ENCODE measurements around the gene TESPA1.

The TESPA1 gene

DNA sequence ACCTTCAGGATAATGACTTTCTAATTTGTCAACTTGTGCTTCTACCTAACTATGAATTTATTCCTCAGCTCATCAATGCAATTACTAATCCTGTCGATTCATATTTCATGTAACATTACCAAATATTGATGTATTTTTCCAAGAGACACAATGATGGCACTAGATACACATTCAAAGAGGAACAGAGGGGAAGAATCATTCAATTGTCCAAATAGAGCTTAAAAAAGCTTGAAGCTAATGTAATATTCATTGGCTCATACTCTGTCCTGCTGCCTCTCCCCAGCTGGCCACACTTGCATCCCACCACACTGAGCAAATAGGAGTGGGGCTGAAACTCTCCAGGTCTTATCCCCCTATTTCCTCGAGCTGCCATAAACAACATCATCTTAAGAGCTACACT lies 9.3 kb downstream of the TESPA1 start:
- H3K4me3 ChIP-seq (ENCODE audit: low read depth, low read length), result no peak overlapping the region
- no peak overlapping the region for H3K27ac ChIP-seq (ENCODE audit: extremely low read depth, low read depth, low read length)
- no peaks in the 10 kb centered on the region for H3K36me3 ChIP-seq (ENCODE audit: control insufficient read depth in 2 of 2, insufficient read depth in 1 of 2, low read length in 2 of 2)
- no peaks in the 10 kb centered on the region for H3K4me1 ChIP-seq (ENCODE audit: control insufficient read depth, insufficient read depth, low read length)
- CTCF ChIA-PET, result interaction anchor here (0.5 to 1.3 kb wide), 3 partner anchors 18 to 379 kb away, joined by 3 to 5 read pairs (median 3); no protein-coding TSS in a partner anchor
- POLR2A ChIA-PET, result no interaction called here
- TF ChIP-seq ZNF214 (tag by site-specific recombination; IDR thresholded peaks at IDR 0.05; ENCODE audit: borderline replicate concordance), result no peak
- TF ChIP-seq ZNF416 (tag by site-specific recombination; IDR thresholded peaks at IDR 0.05), result no peak
- TF ChIP-seq ZBTB8A (tag by site-specific recombination; IDR thresholded peaks at IDR 0.05), result no peak
- TF ChIP-seq, protein P1, sequence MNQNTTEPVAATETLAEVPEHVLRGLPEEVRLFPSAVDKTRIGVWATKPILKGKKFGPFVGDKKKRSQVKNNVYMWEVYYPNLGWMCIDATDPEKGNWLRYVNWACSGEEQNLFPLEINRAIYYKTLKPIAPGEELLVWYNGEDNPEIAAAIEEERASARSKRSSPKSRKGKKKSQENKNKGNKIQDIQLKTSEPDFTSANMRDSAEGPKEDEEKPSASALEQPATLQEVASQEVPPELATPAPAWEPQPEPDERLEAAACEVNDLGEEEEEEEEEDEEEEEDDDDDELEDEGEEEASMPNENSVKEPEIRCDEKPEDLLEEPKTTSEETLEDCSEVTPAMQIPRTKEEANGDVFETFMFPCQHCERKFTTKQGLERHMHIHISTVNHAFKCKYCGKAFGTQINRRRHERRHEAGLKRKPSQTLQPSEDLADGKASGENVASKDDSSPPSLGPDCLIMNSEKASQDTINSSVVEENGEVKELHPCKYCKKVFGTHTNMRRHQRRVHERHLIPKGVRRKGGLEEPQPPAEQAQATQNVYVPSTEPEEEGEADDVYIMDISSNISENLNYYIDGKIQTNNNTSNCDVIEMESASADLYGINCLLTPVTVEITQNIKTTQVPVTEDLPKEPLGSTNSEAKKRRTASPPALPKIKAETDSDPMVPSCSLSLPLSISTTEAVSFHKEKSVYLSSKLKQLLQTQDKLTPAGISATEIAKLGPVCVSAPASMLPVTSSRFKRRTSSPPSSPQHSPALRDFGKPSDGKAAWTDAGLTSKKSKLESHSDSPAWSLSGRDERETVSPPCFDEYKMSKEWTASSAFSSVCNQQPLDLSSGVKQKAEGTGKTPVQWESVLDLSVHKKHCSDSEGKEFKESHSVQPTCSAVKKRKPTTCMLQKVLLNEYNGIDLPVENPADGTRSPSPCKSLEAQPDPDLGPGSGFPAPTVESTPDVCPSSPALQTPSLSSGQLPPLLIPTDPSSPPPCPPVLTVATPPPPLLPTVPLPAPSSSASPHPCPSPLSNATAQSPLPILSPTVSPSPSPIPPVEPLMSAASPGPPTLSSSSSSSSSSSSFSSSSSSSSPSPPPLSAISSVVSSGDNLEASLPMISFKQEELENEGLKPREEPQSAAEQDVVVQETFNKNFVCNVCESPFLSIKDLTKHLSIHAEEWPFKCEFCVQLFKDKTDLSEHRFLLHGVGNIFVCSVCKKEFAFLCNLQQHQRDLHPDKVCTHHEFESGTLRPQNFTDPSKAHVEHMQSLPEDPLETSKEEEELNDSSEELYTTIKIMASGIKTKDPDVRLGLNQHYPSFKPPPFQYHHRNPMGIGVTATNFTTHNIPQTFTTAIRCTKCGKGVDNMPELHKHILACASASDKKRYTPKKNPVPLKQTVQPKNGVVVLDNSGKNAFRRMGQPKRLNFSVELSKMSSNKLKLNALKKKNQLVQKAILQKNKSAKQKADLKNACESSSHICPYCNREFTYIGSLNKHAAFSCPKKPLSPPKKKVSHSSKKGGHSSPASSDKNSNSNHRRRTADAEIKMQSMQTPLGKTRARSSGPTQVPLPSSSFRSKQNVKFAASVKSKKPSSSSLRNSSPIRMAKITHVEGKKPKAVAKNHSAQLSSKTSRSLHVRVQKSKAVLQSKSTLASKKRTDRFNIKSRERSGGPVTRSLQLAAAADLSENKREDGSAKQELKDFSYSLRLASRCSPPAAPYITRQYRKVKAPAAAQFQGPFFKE (tag by site-specific recombination; IDR thresholded peaks at IDR 0.05; ENCODE audit: borderline replicate concordance), result no peak
- H3K9me3 ChIP-seq (ENCODE audit: control insufficient read depth, insufficient read depth, low read depth, low read length), result no peaks in the 10 kb centered on the region

DNA sequence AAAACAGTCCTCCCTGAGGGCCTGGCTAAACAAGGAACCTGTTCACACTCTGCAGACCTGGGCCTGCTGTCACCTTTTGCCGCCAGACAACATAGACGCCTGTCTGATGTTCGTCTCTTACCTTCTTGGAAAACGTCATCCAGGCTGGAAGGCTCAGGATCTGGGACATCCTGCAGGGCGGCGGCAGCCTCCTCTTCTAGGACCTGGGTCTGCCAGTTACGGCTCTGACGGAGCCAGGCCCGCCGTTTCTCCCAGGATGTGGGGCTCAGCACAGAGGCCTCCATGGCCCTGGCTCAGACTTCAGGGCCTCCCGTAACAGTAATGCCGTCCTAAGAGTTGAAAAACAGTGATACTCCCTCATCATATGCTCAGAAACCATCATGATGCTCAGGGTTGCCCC lies 10.3 kb downstream of the TESPA1 start:
- POLR2A ChIA-PET, result no interaction called here
- H3K4me3 ChIP-seq (ENCODE audit: low read depth, low read length), result no peak overlapping the region
- no peak overlapping the region for H3K27ac ChIP-seq (ENCODE audit: extremely low read depth, low read depth, low read length)
- no peaks in the 10 kb centered on the region for H3K9me3 ChIP-seq (ENCODE audit: control insufficient read depth, insufficient read depth, low read depth, low read length)
- H3K36me3 ChIP-seq (ENCODE audit: control insufficient read depth in 2 of 2, insufficient read depth in 1 of 2, low read length in 2 of 2), result no peaks in the 10 kb centered on the region
- CTCF ChIA-PET, result interaction anchor here (0.6 to 1.5 kb wide), 5 partner anchors 16 to 225 kb away, joined by 3 to 7 read pairs (median 4); no protein-coding TSS in a partner anchor
- H3K4me1 ChIP-seq (ENCODE audit: control insufficient read depth, insufficient read depth, low read length), result no peaks in the 10 kb centered on the region
- TF ChIP-seq, protein P2, sequence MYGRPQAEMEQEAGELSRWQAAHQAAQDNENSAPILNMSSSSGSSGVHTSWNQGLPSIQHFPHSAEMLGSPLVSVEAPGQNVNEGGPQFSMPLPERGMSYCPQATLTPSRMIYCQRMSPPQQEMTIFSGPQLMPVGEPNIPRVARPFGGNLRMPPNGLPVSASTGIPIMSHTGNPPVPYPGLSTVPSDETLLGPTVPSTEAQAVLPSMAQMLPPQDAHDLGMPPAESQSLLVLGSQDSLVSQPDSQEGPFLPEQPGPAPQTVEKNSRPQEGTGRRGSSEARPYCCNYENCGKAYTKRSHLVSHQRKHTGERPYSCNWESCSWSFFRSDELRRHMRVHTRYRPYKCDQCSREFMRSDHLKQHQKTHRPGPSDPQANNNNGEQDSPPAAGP (tag by site-specific recombination; IDR thresholded peaks at IDR 0.05), result no peak
- TF ChIP-seq ZNF138 (tag by site-specific recombination; IDR thresholded peaks at IDR 0.05; ENCODE audit: borderline replicate concordance) (no peak), ZNF433 (tag by site-specific recombination; IDR thresholded peaks at IDR 0.05; ENCODE audit: low read depth) (no peak), GLIS2 (tag by site-specific recombination; IDR thresholded peaks at IDR 0.05) (no peak), ZNF600 (tag by site-specific recombination; IDR thresholded peaks at IDR 0.05) (no peak), ZNF274 (IDR thresholded peaks at IDR 0.05; ENCODE audit: low read length) (no peak), ZNF274 (tag by site-specific recombination; IDR thresholded peaks at IDR 0.05; ENCODE audit: borderline replicate concordance) (no peak), TRIM28 (IDR thresholded peaks at IDR 0.05; ENCODE audit: borderline replicate concordance, low read length) (no peak), ZNF416 (tag by site-specific recombination; IDR thresholded peaks at IDR 0.05) (no peak), ZNF426 (tag by site-specific recombination; IDR thresholded peaks at IDR 0.05) (no peak), ZNF664 (tag by site-specific recombination; IDR thresholded peaks at IDR 0.05) (no peak), SCRT1 (tag by site-specific recombination; IDR thresholded peaks at IDR 0.05; ENCODE audit: borderline replicate concordance) (no peak), ZNF24 (tag by site-specific recombination; IDR thresholded peaks at IDR 0.05) (no peak), ZNF335 (tag by site-specific recombination; conservative IDR thresholded peaks at IDR 0.05) (no peak)
- TF ChIP-seq, protein P3, sequence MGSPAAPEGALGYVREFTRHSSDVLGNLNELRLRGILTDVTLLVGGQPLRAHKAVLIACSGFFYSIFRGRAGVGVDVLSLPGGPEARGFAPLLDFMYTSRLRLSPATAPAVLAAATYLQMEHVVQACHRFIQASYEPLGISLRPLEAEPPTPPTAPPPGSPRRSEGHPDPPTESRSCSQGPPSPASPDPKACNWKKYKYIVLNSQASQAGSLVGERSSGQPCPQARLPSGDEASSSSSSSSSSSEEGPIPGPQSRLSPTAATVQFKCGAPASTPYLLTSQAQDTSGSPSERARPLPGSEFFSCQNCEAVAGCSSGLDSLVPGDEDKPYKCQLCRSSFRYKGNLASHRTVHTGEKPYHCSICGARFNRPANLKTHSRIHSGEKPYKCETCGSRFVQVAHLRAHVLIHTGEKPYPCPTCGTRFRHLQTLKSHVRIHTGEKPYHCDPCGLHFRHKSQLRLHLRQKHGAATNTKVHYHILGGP (tag by site-specific recombination; IDR thresholded peaks at IDR 0.05), result no peak
- TF ChIP-seq, protein P4, sequence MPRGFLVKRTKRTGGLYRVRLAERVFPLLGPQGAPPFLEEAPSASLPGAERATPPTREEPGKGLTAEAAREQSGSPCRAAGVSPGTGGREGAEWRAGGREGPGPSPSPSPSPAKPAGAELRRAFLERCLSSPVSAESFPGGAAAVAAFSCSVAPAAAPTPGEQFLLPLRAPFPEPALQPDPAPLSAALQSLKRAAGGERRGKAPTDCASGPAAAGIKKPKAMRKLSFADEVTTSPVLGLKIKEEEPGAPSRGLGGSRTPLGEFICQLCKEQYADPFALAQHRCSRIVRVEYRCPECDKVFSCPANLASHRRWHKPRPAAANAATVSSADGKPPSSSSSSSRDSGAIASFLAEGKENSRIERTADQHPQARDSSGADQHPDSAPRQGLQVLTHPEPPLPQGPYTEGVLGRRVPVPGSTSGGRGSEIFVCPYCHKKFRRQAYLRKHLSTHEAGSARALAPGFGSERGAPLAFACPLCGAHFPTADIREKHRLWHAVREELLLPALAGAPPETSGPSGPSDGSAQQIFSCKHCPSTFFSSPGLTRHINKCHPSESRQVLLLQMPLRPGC (tag by site-specific recombination; IDR thresholded peaks at IDR 0.05), result no peak
- TF ChIP-seq, protein P5, sequence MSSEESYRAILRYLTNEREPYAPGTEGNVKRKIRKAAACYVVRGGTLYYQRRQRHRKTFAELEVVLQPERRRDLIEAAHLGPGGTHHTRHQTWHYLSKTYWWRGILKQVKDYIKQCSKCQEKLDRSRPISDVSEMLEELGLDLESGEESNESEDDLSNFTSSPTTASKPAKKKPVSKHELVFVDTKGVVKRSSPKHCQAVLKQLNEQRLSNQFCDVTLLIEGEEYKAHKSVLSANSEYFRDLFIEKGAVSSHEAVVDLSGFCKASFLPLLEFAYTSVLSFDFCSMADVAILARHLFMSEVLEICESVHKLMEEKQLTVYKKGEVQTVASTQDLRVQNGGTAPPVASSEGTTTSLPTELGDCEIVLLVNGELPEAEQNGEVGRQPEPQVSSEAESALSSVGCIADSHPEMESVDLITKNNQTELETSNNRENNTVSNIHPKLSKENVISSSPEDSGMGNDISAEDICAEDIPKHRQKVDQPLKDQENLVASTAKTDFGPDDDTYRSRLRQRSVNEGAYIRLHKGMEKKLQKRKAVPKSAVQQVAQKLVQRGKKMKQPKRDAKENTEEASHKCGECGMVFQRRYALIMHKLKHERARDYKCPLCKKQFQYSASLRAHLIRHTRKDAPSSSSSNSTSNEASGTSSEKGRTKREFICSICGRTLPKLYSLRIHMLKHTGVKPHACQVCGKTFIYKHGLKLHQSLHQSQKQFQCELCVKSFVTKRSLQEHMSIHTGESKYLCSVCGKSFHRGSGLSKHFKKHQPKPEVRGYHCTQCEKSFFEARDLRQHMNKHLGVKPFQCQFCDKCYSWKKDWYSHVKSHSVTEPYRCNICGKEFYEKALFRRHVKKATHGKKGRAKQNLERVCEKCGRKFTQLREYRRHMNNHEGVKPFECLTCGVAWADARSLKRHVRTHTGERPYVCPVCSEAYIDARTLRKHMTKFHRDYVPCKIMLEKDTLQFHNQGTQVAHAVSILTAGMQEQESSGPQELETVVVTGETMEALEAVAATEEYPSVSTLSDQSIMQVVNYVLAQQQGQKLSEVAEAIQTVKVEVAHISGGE (tag by site-specific recombination; conservative IDR thresholded peaks at IDR 0.05; ENCODE audit: low read depth), result no peak
